Right lobe of liver (tissue), 6 donors: ENCODE results near the gene DNAH1. TPM values are rescaled to one million over a fixed set of nuclear protein-coding genes. Genes with fewer than 3 reads are reported as not detected.

Experiments used
- ATAC-seq, 4 donors: fragments of 200-7000 bp; cut with Tn5 transposase; one replicate each; pipeline ENCODE4 v1.9.1; 2020; ENCODE audit warnings: mild to moderate bottlenecking in 4 of 4, moderate library complexity in 4 of 4
- DNase-seq, 3 donors: peaks; one replicate each; pipeline ENCODE4 v3.0.0-alpha.2; 2020
- H3K27ac ChIP-seq, 3 donors: fragments of 200-600 bp; one replicate each; pipeline ENCODE4 v1.8.0; 2022
- H3K27me3 ChIP-seq, 2 donors: fragments of 200-600 bp; one replicate each; pipeline ENCODE4 v1.8.0; 2022
- H3K36me3 ChIP-seq, 4 donors: fragments of 200-600 bp; sonication (generic) in 1 of 4; one replicate each; pipeline versions ENCODE4 v1.5.1 to v1.8.0; 2017 to 2022; ENCODE audit warnings: control low read depth in 1 of 4
- H3K4me1 ChIP-seq, 4 donors: fragments of 200-600 bp; sonication (generic) in 1 of 4; one replicate each; pipeline versions ENCODE4 v1.5.1 to v1.8.0; 2017 to 2022; ENCODE audit warnings: control low read depth in 1 of 4
- H3K4me3 ChIP-seq, 3 donors: fragments of 200-600 bp; one replicate each; pipeline ENCODE4 v1.8.0; 2022
- H3K9me3 ChIP-seq, 4 donors: fragments of 200-600 bp; sonication (generic) in 1 of 4; one replicate each; pipeline versions ENCODE4 v1.5.1 to v1.8.0; 2017 to 2022; ENCODE audit warnings: control low read depth in 1 of 4
- CTCF ChIP-seq, 4 donors: fragments of 200-600 bp in 3 of 4; fragments of 450-650 bp in 1 of 4; IDR thresholded peaks; one replicate each; pipeline versions ENCODE4 v1.5.1 to v1.8.0; 2016 to 2022; ENCODE audit warnings: antibody characterized with exemption in 4 of 4, mild to moderate bottlenecking in 2 of 4
- POLR2A ChIP-seq: fragments of 450-650 bp; IDR thresholded peaks from one replicate; pipeline ENCODE4 v1.6.1; 2017; ENCODE audit warnings: antibody characterized with exemption, mild to moderate bottlenecking
- WGBS: methylation state at CpG from one replicate; pipeline ENCODE4 v1.1.6; 2018; ENCODE audit warnings: low coverage, low lambda C conversion rate; ENCODE audit not compliant: insufficient coverage; ENCODE audit errors: missing lambda C conversion rate; 5-methylcytosine and 5-hydroxymethylcytosine counted together
- intact Hi-C, 2 donors: fragments of 100-400 bp; cut with DNase I; formaldehyde crosslinking; loops; one replicate each; pipeline versions ENCODE4 v1.11.2 to v1.14.1; 2022
- total RNA-seq, 6 experiments: library from RNA; depleted of rRNA in 2 of 6; stranded (reverse); fragments of >200 nt in 2 of 6; fragmentation: NEBNext Ultra II Directional in 3 of 6; extraction: Animal tissue kit (Norgen Biotek cat#: 25700) in 3 of 6; gene quantifications; one replicate each; pipeline versions ENCODE4 v1.1.0 to v1.2.4, GENCODE V29; 2016 to 2023
- donor health status: DM: no; HTN: yes; CAD: no.
- donor health status: DM: no; HTN: no; CAD: no.
- donor health status: DM: no; HTN: no; CAD: no.
- donor health status: DM: no; HTN: yes; CAD: no.
- donor health status: DM: no; HTN: yes; CAD: no.

Gene DNAH1
- total RNA-seq, 6 experiments from 2014 or later = 1.6 to 11.2 (median 8.1) TPM

- no peaks in the 10 kb centered on the region for H3K27me3 ChIP-seq
- no peak overlapping the region for H3K27ac ChIP-seq
- no peaks in the 10 kb centered on the region for H3K9me3 ChIP-seq
- intact Hi-C loops = no loop called here
- ATAC-seq (no peak), DNase-seq (no peak)
- WGBS = 92% methylated on average over 2 of the region's 10 CpGs
- TF ChIP-seq POLR2A = no peak
- TF ChIP-seq CTCF (IDR thresholded peaks at IDR 0.05) = no peak
- H3K4me1 ChIP-seq = no peaks in the 10 kb centered on the region
- H3K36me3 ChIP-seq = peaks cover 0 to 5% (median 2%) of the 10 kb centered on the region in 4 donors
- no peak overlapping the region for H3K4me3 ChIP-seq
Measured at GRCh38 chr3:52380023-52380422, 63.9 kb downstream of the DNAH1 start.

- ATAC-seq (no peak), DNase-seq (no peak)
- intact Hi-C loops = no loop called here
- no peaks in the 10 kb centered on the region for H3K36me3 ChIP-seq
- 100% methylated on average over 3 of the region's 18 CpGs for WGBS
- no peak for TF ChIP-seq POLR2A
- no peak for TF ChIP-seq CTCF (IDR thresholded peaks at IDR 0.05)
- H3K27me3 ChIP-seq = no peaks in the 10 kb centered on the region
- H3K4me1 ChIP-seq = no peaks in the 10 kb centered on the region
- H3K4me3 ChIP-seq = no peak overlapping the region
- no peaks in the 10 kb centered on the region for H3K9me3 ChIP-seq
- H3K27ac ChIP-seq = no peak overlapping the region
Measured at GRCh38 chr3:52381623-52382022, 65.5 kb downstream of the DNAH1 start.

- no peaks in the 10 kb centered on the region for H3K9me3 ChIP-seq
- WGBS = 100% methylated on average over 4 of the region's 14 CpGs
- H3K4me3 ChIP-seq = no peak overlapping the region
- peaks cover 0 to under 1% (median 0%) of the 10 kb centered on the region in 4 donors for H3K36me3 ChIP-seq
- H3K27ac ChIP-seq = no peak overlapping the region
- intact Hi-C loops = no loop called here
- no peak for ATAC-seq
- no peaks in the 10 kb centered on the region for H3K27me3 ChIP-seq
- TF ChIP-seq POLR2A (no peak), CTCF (IDR thresholded peaks at IDR 0.05) (no peak)
- no peaks in the 10 kb centered on the region for H3K4me1 ChIP-seq
- no peak for DNase-seq
Measured at GRCh38 chr3:52383446-52383845, 67.3 kb downstream of the DNAH1 start.

GRCh38 chr3:52384019-52384761, 68.1 kb downstream of the DNAH1 start:
- intact Hi-C loops = no loop called here
- WGBS = 71% methylated on average over 4 of the region's 9 CpGs
- Histone ChIP-seq H3K4me3 (no peak overlapping the region), H3K9me3 (no peaks in the 10 kb centered on the region), H3K4me1 (no peaks in the 10 kb centered on the region), H3K36me3 (peaks cover 0 to 4% (median 0%) of the 10 kb centered on the region in 4 donors), H3K27me3 (no peaks in the 10 kb centered on the region), H3K27ac (no peak overlapping the region)
- no peak for DNase-seq
- TF ChIP-seq POLR2A (no peak), CTCF (IDR thresholded peaks at IDR 0.05) (no peak)
- ATAC-seq = no peak
